OCI-LY7 (cell line): ENCODE data around the gene IQGAP3. TPM values are rescaled to one million over a fixed set of nuclear protein-coding genes. Genes with fewer than 3 reads are reported as not detected.

Experiments
- BruUV-seq: library from RNA; stranded (reverse); fragments of 400-500 nt; replicated peaks from 2 replicates; lab custom pipeline; 2021; lab: Mats Ljungman, UMichigan
- CTCF ChIA-PET: fragments of 300-600 bp; sonication (Branson Sonifier 250); formaldehyde crosslinking; loops from one replicate; lab custom pipeline; 2022; ENCODE audit warnings: antibody characterized with exemption; ENCODE audit not compliant: unreplicated experiment; lab: Charles Lee
- POLR2A ChIA-PET: fragments of 300-600 bp; sonication (Branson Sonifier 250); formaldehyde crosslinking; loops from one replicate; lab custom pipeline; 2022; ENCODE audit warnings: antibody characterized with exemption; lab: Charles Lee
- DNase-seq: peaks from one replicate; pipeline ENCODE4 v3.0.0-alpha.2; 2015; ENCODE audit warnings: low spot score
- H2AFZ ChIP-seq: fragments of 200-600 bp; sonication (generic), shearing (Covaris generic); 2 replicates; pipeline ENCODE4 v1.6.1; 2014; ENCODE audit warnings: mild to moderate bottlenecking, antibody characterized with exemption, low read length, moderate library complexity
- H3K27ac ChIP-seq: fragments of 200-600 bp; sonication (generic); 2 replicates; pipeline ENCODE4 v1.5.1; 2014; ENCODE audit warnings: mixed run types, low read depth, mild to moderate bottlenecking, moderate library complexity, low read length, inconsistent platforms; ENCODE audit not compliant: poor library complexity, severe bottlenecking
- H3K36me3 ChIP-seq: fragments of 200-600 bp; sonication (generic); 2 replicates; pipeline ENCODE4 v1.6.1; 2014; ENCODE audit warnings: mild to moderate bottlenecking, antibody characterized with exemption, low read length, moderate library complexity, mixed read lengths; ENCODE audit not compliant: insufficient read depth
- H3K4me1 ChIP-seq: fragments of 200-600 bp; sonication (generic); 2 replicates; pipeline ENCODE4 v1.5.1; 2014; ENCODE audit warnings: mild to moderate bottlenecking, low read length; ENCODE audit not compliant: insufficient read depth, poor library complexity, severe bottlenecking
- H3K4me2 ChIP-seq: fragments of 200-600 bp; sonication (generic); 2 replicates; pipeline ENCODE4 v1.6.1; 2014; ENCODE audit warnings: mild to moderate bottlenecking, low read length
- H3K4me3 ChIP-seq: fragments of 200-600 bp; sonication (generic); 2 replicates; pipeline ENCODE4 v1.5.1; 2014; ENCODE audit warnings: mild to moderate bottlenecking, low read depth, low read length; ENCODE audit not compliant: poor library complexity, severe bottlenecking
- H3K79me2 ChIP-seq: fragments of 200-600 bp; sonication (generic); 2 replicates; pipeline ENCODE4 v1.6.1; 2016; ENCODE audit warnings: low read depth, mild to moderate bottlenecking, low read length, moderate library complexity, mixed read lengths; ENCODE audit not compliant: insufficient read depth
- H3K9me2 ChIP-seq: fragments of 200-600 bp; sonication (generic); 2 replicates; pipeline ENCODE4 v1.6.1; 2016; ENCODE audit warnings: mild to moderate bottlenecking, low read length, mixed read lengths; ENCODE audit not compliant: insufficient read depth
- H3K9me3 ChIP-seq: fragments of 200-600 bp; sonication (generic); 2 replicates; pipeline ENCODE4 v1.6.1; 2014; ENCODE audit warnings: mild to moderate bottlenecking, mixed run types, low read length, mixed read lengths
- H4K20me1 ChIP-seq: fragments of 200-600 bp; sonication (generic); 2 replicates; pipeline ENCODE4 v1.6.1; 2014; ENCODE audit warnings: mild to moderate bottlenecking, antibody characterized with exemption, low read length, moderate library complexity, mixed read lengths; ENCODE audit not compliant: insufficient read depth
- EZH2phosphoT487 ChIP-seq: fragments of 200-600 bp; sonication (generic); IDR thresholded peaks from 2 replicates; pipeline ENCODE4 v1.6.1; 2018; ENCODE audit warnings: low read depth, borderline replicate concordance, mild to moderate bottlenecking, mixed run types, antibody characterized with exemption, low read length, moderate library complexity, mixed read lengths
- intact Hi-C: fragments of 100-400 bp; cut with micrococcal nuclease; formaldehyde crosslinking; loops from one replicate; pipeline ENCODE4 v1.10.0; 2022; ENCODE audit not compliant: unreplicated experiment
- total RNA-seq, 2 experiments: library from RNA; depleted of rRNA in 1 of 2; stranded (reverse); fragments of >200 nt in 1 of 2; shearing (Covaris generic) in 1 of 2; gene quantifications; 2 replicates each; pipeline ENCODE4 v1.2.3, GENCODE V29; 2014 to 2022
- TF ChIP-seq, protein P1 (sequence below): fragments of 200-600 bp; sonication (generic); conservative IDR thresholded peaks from 2 replicates; pipeline ENCODE4 v1.5.1; 2014; ENCODE audit warnings: mild to moderate bottlenecking, antibody characterized with exemption, low read length, moderate library complexity, mixed read lengths

Gene IQGAP3
- total RNA-seq, 2 experiments from 2014 or later, result 22.4 to 28.7 TPM

DNA sequence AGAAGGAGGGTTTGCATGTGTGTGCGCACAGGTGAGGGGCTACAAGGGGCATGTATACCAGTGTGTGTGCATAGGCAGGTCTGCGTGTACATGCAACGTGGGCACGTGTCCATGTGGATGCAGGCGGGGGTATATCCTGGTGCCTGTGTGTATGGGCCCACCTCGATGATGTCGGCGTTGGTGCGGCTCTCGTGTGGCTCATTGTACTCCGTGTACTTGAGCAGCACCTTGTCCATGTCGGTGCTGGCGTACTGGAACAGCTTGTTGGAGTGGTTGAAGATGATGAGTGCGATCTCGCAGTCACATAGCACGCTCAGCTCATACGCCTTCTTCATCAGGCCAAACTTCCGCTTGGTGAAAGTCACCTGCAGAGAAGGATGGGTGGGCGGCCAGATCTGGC lies 90.1 kb downstream of the IQGAP3 start:
- no peak for DNase-seq
- BruUV-seq, result no TSS peak
- no peak overlapping the region for H2AFZ ChIP-seq
- H3K4me1 ChIP-seq, result peaks cover 70% of the 10 kb centered on the region
- H3K9me2 ChIP-seq, result no peaks in the 10 kb centered on the region
- peaks cover 100% of the 10 kb centered on the region for H3K36me3 ChIP-seq
- peak overlapping the region; percentile 48; the same call in 1 of the 2 replicates for H3K4me2 ChIP-seq
- no peaks in the 10 kb centered on the region for H4K20me1 ChIP-seq
- no peak overlapping the region for H3K4me3 ChIP-seq
- intact Hi-C loops, result no loop called here
- peak overlapping the region; percentile 61 for H3K27ac ChIP-seq
- ChIA-PET POLR2A (interaction anchor here (1.6 to 2.0 kb wide), 2 partner anchors 14 to 16 kb away, joined by 7 to 13 read pairs; no protein-coding TSS in a partner anchor), CTCF (interaction anchor here (0.6 to 2.0 kb wide), 2 partner anchors 19 to 38 kb away, joined by 3 to 9 read pairs; no protein-coding TSS in a partner anchor)
- no peaks in the 10 kb centered on the region for H3K9me3 ChIP-seq
- H3K79me2 ChIP-seq, result peaks cover 52% of the 10 kb centered on the region
- no peak for TF ChIP-seq EZH2phosphoT487
- TF ChIP-seq, protein P1, sequence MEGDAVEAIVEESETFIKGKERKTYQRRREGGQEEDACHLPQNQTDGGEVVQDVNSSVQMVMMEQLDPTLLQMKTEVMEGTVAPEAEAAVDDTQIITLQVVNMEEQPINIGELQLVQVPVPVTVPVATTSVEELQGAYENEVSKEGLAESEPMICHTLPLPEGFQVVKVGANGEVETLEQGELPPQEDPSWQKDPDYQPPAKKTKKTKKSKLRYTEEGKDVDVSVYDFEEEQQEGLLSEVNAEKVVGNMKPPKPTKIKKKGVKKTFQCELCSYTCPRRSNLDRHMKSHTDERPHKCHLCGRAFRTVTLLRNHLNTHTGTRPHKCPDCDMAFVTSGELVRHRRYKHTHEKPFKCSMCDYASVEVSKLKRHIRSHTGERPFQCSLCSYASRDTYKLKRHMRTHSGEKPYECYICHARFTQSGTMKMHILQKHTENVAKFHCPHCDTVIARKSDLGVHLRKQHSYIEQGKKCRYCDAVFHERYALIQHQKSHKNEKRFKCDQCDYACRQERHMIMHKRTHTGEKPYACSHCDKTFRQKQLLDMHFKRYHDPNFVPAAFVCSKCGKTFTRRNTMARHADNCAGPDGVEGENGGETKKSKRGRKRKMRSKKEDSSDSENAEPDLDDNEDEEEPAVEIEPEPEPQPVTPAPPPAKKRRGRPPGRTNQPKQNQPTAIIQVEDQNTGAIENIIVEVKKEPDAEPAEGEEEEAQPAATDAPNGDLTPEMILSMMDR, result no peak

DNA sequence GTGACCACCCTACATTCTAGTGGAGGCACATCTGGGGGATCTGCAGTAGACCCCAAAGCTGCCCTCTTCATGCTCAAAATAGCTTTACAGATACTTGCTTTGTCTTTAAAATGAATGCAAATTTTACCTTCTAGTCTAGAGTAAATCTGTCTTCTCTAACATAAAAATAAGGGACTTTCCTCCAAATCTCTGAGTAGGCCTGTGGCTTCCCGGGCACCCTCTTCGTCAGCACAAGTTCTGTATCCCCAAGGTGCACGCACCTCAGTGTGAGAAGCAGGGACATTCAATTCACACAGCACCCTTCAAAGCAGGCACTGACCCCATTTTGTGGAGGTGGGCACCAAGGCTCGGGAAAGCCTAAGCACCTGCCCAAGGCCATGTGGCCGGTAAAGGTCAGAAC lies 90.8 kb downstream of the IQGAP3 start:
- H3K4me3 ChIP-seq, result peak overlapping the region; percentile 6
- H3K9me3 ChIP-seq, result no peaks in the 10 kb centered on the region
- H3K27ac ChIP-seq, result peak overlapping the region; percentile 61
- H3K36me3 ChIP-seq, result peaks cover 100% of the 10 kb centered on the region
- peaks cover 44% of the 10 kb centered on the region for H3K79me2 ChIP-seq
- H3K4me2 ChIP-seq, result peak overlapping the region; percentile 48
- intact Hi-C loops, result no loop called here
- no peak overlapping the region for H2AFZ ChIP-seq
- TF ChIP-seq, protein P1, result no peak
- TF ChIP-seq EZH2phosphoT487, result no peak
- no peaks in the 10 kb centered on the region for H4K20me1 ChIP-seq
- H3K4me1 ChIP-seq, result peaks cover 63% of the 10 kb centered on the region
- CTCF ChIA-PET, result interaction anchor here (0.6 to 2.0 kb wide), 3 partner anchors 18 to 23 kb away, joined by 9 to 12 read pairs (median 11); no protein-coding TSS in a partner anchor
- POLR2A ChIA-PET, result interaction anchor here (0.7 to 2.9 kb wide), 4 partner anchors 10 to 51 kb away, joined by 3 to 15 read pairs (median 8); no protein-coding TSS in a partner anchor
- DNase-seq, result no peak
- BruUV-seq, result TSS peak; percentile 23
- no peaks in the 10 kb centered on the region for H3K9me2 ChIP-seq
